H9 (cell line): ENCODE data around the gene JUNB. TPM values are rescaled to one million over a fixed set of nuclear protein-coding genes. Genes with fewer than 3 reads are reported as not detected.

Experiments used
- DNase-seq: peaks from one replicate; pipeline ENCODE4 v3.0.0-alpha.2; 2017
- H2AFZ ChIP-seq: one replicate; pipeline ENCODE4 v1.6.1; 2013; ENCODE audit warnings: mild to moderate bottlenecking, low read length, control low read depth, moderate library complexity
- H2AK5ac ChIP-seq: 2 replicates; pipeline ENCODE4 v1.6.1; 2013; ENCODE audit warnings: low read length, control low read depth, mixed read lengths; ENCODE audit not compliant: insufficient read length
- H2BK120ac ChIP-seq: one replicate; pipeline ENCODE4 v1.6.1; 2013; ENCODE audit warnings: low read depth, mild to moderate bottlenecking, low read length, control low read depth, inconsistent platforms; ENCODE audit not compliant: poor library complexity, severe bottlenecking
- H2BK12ac ChIP-seq: 2 replicates; pipeline ENCODE4 v1.6.1; 2013; ENCODE audit warnings: low read length, control low read depth, mixed read lengths, low read depth; ENCODE audit not compliant: insufficient read length
- H2BK15ac ChIP-seq: 2 replicates; pipeline ENCODE4 v1.6.1; 2013; ENCODE audit warnings: low read depth, low read length, control low read depth
- H2BK20ac ChIP-seq: one replicate; pipeline ENCODE4 v1.6.1; 2013; ENCODE audit warnings: low read depth, mild to moderate bottlenecking, low read length, control low read depth, inconsistent platforms; ENCODE audit not compliant: poor library complexity, severe bottlenecking
- H2BK5ac ChIP-seq: 2 replicates; pipeline ENCODE4 v1.6.1; 2013; ENCODE audit warnings: low read length, control low read depth, mixed read lengths; ENCODE audit not compliant: insufficient read length
- H3K14ac ChIP-seq: 2 replicates; pipeline ENCODE4 v1.6.1; 2013; ENCODE audit warnings: low read length, control low read depth; ENCODE audit not compliant: insufficient read depth
- H3K18ac ChIP-seq: 2 replicates; pipeline ENCODE4 v1.6.1; 2013; ENCODE audit warnings: low read depth, mild to moderate bottlenecking, mixed read lengths, low read length, control low read depth; ENCODE audit not compliant: insufficient read length
- H3K23ac ChIP-seq: 2 replicates; pipeline ENCODE4 v1.6.1; 2013; ENCODE audit warnings: low read length, control low read depth, mixed read lengths, low read depth; ENCODE audit not compliant: insufficient read length
- H3K23me2 ChIP-seq: 2 replicates; pipeline ENCODE4 v1.6.1; 2013; ENCODE audit warnings: low read depth, mild to moderate bottlenecking, mixed read lengths, low read length, control low read depth; ENCODE audit not compliant: insufficient read length, poor library complexity, severe bottlenecking
- H3K27ac ChIP-seq: 2 replicates; pipeline ENCODE4 v1.5.1; 2013; ENCODE audit warnings: low read length, control low read depth, mixed read lengths, low read depth; ENCODE audit not compliant: insufficient read length
- H3K27me3 ChIP-seq: 2 replicates; pipeline ENCODE4 v1.6.1; 2013; ENCODE audit warnings: low read length, control low read depth, inconsistent platforms; ENCODE audit not compliant: insufficient read depth
- H3K4ac ChIP-seq: 2 replicates; pipeline ENCODE4 v1.6.1; 2013; ENCODE audit warnings: low read depth, mild to moderate bottlenecking, control low read depth, inconsistent platforms, low read length, moderate library complexity
- H3K4me1 ChIP-seq: 2 replicates; pipeline ENCODE4 v1.6.1; 2013; ENCODE audit warnings: low read length, control low read depth, inconsistent platforms; ENCODE audit not compliant: insufficient read depth
- H3K4me2 ChIP-seq: 2 replicates; pipeline ENCODE4 v1.6.1; 2013; ENCODE audit warnings: low read length, control low read depth, mixed read lengths; ENCODE audit not compliant: insufficient read length, insufficient read depth
- H3K56ac ChIP-seq: 2 replicates; pipeline ENCODE4 v1.6.1; 2013; ENCODE audit warnings: low read depth, mild to moderate bottlenecking, mixed read lengths, low read length, control low read depth; ENCODE audit not compliant: insufficient read length
- H3K79me1 ChIP-seq: 2 replicates; pipeline ENCODE4 v1.6.1; 2013; ENCODE audit warnings: low read depth, mild to moderate bottlenecking, moderate library complexity, low read length, control low read depth, inconsistent platforms; ENCODE audit not compliant: insufficient read depth, poor library complexity, severe bottlenecking
- H3K79me2 ChIP-seq: 2 replicates; pipeline ENCODE4 v1.6.1; 2013; ENCODE audit warnings: low read length, control low read depth, inconsistent platforms; ENCODE audit not compliant: insufficient read depth
- H3K9ac ChIP-seq: 2 replicates; pipeline ENCODE4 v1.6.1; 2013; ENCODE audit warnings: low read length, control low read depth, mixed read lengths; ENCODE audit not compliant: insufficient read length; ENCODE audit errors: extremely low read depth
- H3K9me3 ChIP-seq: one replicate; pipeline ENCODE4 v1.6.1; 2013; ENCODE audit warnings: low read depth, low read length, inconsistent platforms; ENCODE audit not compliant: control insufficient read depth
- H3T11ph ChIP-seq: one replicate; pipeline ENCODE4 v1.6.1; 2013; ENCODE audit warnings: mild to moderate bottlenecking, low read length, control low read depth, inconsistent platforms
- H4K20me1 ChIP-seq: one replicate; pipeline ENCODE4 v1.6.1; 2013; ENCODE audit not compliant: control insufficient read depth, insufficient read length, insufficient read depth
- H4K5ac ChIP-seq: 2 replicates; pipeline ENCODE4 v1.6.1; 2013; ENCODE audit warnings: low read depth, mild to moderate bottlenecking, mixed read lengths, low read length, control low read depth; ENCODE audit not compliant: insufficient read length
- H4K8ac ChIP-seq: replicated peaks from 2 replicates; pipeline ENCODE4 v1.6.1; 2013; ENCODE audit warnings: low read length, control low read depth, mixed read lengths, low read depth; ENCODE audit not compliant: insufficient read length
- H4K91ac ChIP-seq: 2 replicates; pipeline ENCODE4 v1.6.1; 2013; ENCODE audit warnings: low read depth, mild to moderate bottlenecking, moderate library complexity, mixed read lengths, low read length, control low read depth; ENCODE audit not compliant: insufficient read length
- H3K27ac Mint-ChIP-seq, 3 experiments: 2 replicates in 2 of 3; 3 replicates in 1 of 3; pipeline ENCODE4 v1.8.0; 2020 to 2021; ENCODE audit warnings: mixed read lengths in 3 of 3, mild to moderate bottlenecking in 1 of 3, moderate library complexity in 1 of 3
- H3K27me3 Mint-ChIP-seq: 2 replicates; pipeline ENCODE4 v1.8.0; 2021; ENCODE audit warnings: low read depth, mild to moderate bottlenecking, moderate library complexity, mixed read lengths
- H3K36me3 Mint-ChIP-seq, 3 experiments: 2 replicates in 2 of 3; 3 replicates in 1 of 3; pipeline ENCODE4 v1.8.0; 2020 to 2021; ENCODE audit warnings: low read depth in 3 of 3, mixed read lengths in 3 of 3; ENCODE audit not compliant: insufficient read depth in 1 of 3
- H3K4me1 Mint-ChIP-seq, 2 experiments: 2 replicates each; pipeline ENCODE4 v1.8.0; 2020; ENCODE audit warnings: mixed read lengths in 2 of 2
- H3K4me3 Mint-ChIP-seq, 2 experiments: 2 replicates in 1 of 2; 3 replicates in 1 of 2; pipeline ENCODE4 v1.8.0; 2020 to 2021; ENCODE audit warnings: mild to moderate bottlenecking in 2 of 2, mixed read lengths in 2 of 2, moderate library complexity in 1 of 2
- H3K9me3 Mint-ChIP-seq, 2 experiments: 2 replicates in 1 of 2; 3 replicates in 1 of 2; pipeline ENCODE4 v1.8.0; 2020; ENCODE audit warnings: mild to moderate bottlenecking in 2 of 2, mixed read lengths in 2 of 2, moderate library complexity in 1 of 2
- WGBS: extraction: QIAGEN DNeasy Blood & Tissue Kit; methylation state at CpG from one replicate; pipeline ENCODE4 v1.1.7; 2013; ENCODE audit warnings: missing lambda C conversion rate, low lambda C conversion rate, mixed read lengths; ENCODE audit not compliant: insufficient read length; ENCODE audit errors: extremely low coverage; 5-methylcytosine and 5-hydroxymethylcytosine counted together
- total RNA-seq: library from RNA; stranded (reverse); gene quantifications from 2 replicates; pipeline ENCODE4 v1.2.1, GENCODE V29; 2021
- TF ChIP-seq, protein P1 (sequence below): fragments of 200-600 bp; sonication (generic); conservative IDR thresholded peaks from 3 replicates; pipeline ENCODE4 v1.8.0; 2021; ENCODE audit warnings: antibody characterized with exemption, mild to moderate bottlenecking

The JUNB gene
- total RNA-seq, 1 experiment from 2014 or later, result 15.9 TPM

DNA sequence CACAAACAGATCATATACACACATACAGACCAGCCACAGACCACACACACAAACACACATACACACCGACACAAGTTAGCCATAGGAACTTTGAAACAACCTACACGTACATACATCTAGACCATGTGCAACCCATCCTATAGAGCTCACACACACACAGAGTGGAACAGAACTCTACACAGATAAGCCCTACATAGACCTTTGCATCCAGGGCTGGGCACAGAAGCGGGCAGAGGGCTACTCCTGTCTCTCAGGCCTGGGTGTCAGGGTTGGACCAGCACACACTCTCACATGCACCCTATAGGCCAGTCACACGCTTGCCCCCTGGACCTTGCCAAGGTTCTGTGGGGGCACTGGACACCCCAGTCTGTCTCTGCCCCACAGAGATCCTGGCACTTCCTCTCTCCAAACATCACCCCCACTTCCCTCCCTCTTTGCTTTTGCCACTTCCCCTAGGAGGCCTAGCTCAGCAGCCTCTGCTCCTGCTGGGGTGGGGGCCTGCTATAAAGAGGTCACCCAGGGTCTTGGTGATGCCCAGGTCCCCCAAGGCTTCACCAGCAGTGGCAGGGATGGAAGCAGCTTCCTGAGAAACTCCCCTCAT, 5.8 kb upstream of the JUNB start:
- Histone ChIP-seq H2BK12ac (no peak overlapping the region), H3K9ac (no peak overlapping the region), H3K27ac (no peak overlapping the region), H3K4ac (no peak overlapping the region), H2BK120ac (no peak overlapping the region), H3T11ph (no peak overlapping the region), H3K9me3 (no peaks in the 10 kb centered on the region), H3K27me3 (no peaks in the 10 kb centered on the region), H3K23ac (no peak overlapping the region), H4K8ac (no peak overlapping the region), H3K4me1 (peaks cover 6% of the 10 kb centered on the region), H4K20me1 (no peaks in the 10 kb centered on the region), H3K4me2 (no peak overlapping the region), H3K14ac (no peak overlapping the region; the same call in 1 of the 2 replicates), H2AFZ (no peak overlapping the region), H4K91ac (no peak overlapping the region), H4K5ac (no peak overlapping the region), H3K79me2 (no peaks in the 10 kb centered on the region), H3K79me1 (no peaks in the 10 kb centered on the region), H2BK15ac (no peak overlapping the region), H2BK20ac (no peak overlapping the region), H3K56ac (no peak overlapping the region), H3K18ac (no peak overlapping the region), H3K23me2 (peaks cover 19% of the 10 kb centered on the region), H2AK5ac (no peak overlapping the region), H2BK5ac (no peak overlapping the region)
- Mint-ChIP-seq H3K36me3 (no peaks in the 10 kb centered on the region), H3K4me3 (no peak overlapping the region), H3K9me3 (no peaks in the 10 kb centered on the region), H3K4me1 (peaks cover 23 to 27% of the 10 kb centered on the region in 2 experiments), H3K27ac (no peak overlapping the region), H3K27me3 (peaks cover 3% of the 10 kb centered on the region)
- no peak for DNase-seq
- no CpG with 5 or more reads among the region's 4 CpGs for WGBS
- TF ChIP-seq, protein P1, sequence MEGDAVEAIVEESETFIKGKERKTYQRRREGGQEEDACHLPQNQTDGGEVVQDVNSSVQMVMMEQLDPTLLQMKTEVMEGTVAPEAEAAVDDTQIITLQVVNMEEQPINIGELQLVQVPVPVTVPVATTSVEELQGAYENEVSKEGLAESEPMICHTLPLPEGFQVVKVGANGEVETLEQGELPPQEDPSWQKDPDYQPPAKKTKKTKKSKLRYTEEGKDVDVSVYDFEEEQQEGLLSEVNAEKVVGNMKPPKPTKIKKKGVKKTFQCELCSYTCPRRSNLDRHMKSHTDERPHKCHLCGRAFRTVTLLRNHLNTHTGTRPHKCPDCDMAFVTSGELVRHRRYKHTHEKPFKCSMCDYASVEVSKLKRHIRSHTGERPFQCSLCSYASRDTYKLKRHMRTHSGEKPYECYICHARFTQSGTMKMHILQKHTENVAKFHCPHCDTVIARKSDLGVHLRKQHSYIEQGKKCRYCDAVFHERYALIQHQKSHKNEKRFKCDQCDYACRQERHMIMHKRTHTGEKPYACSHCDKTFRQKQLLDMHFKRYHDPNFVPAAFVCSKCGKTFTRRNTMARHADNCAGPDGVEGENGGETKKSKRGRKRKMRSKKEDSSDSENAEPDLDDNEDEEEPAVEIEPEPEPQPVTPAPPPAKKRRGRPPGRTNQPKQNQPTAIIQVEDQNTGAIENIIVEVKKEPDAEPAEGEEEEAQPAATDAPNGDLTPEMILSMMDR, result no peak
